GM19193 (cell line): Measurements from ENCODE around the gene DNAJB14.
A peak's percentile ranks its signal among the peaks of the same experiment; 100 is the strongest.

Experiments used
- POLR2A ChIP-seq: IDR thresholded peaks from 4 replicates; pipeline ENCODE4 v1.6.1; 2011; ENCODE audit not compliant: insufficient read depth, insufficient read length; ENCODE audit errors: extremely low read depth

DNAJB14 gene

DNA sequence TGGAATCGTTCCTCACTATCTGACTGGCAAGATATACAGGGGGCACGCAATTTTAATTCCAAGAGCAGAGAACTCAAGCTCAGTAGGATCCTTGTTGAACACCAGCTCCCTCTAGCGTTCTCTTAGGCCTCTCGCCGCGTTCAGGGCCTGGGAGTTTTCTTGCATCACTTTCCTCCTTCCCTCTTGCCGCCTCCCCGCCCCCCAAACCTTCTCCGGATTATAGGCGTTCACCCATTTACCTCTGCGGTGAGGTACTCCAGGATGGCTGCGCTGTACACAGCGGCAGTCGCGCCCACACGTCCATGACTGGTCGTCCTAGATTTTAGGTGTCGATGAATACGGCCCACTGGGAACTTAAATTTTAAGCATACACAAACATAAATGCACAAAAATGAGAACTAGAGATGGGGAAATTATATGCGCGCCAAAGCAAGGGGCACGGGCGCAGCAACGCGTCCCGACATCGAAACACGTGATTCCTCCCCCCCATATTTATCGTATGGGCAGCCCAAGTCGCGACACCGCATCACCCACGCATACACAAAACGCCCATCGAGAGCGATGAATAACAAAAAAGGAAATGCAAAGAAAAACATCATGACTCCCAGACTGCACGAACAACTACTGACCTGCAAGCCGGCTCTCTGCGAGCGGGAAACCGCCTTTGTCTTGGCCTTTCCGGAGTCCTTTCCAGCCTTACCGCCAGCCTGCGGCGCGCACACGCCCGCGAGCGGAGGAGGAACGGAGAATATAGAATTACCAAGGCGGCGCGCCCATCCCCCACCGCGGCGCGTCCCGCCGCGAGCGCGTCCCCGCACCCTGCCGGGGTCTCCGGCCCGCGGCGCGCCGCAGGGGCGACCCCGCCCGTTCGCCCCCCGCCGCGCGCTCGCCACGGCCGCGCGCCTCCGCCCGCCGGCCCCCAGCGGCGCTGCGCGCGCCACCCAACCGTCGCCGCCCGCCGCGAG, 2.9 kb upstream of the DNAJB14 start:
- peak; percentile 43 for TF ChIP-seq POLR2A

DNA sequence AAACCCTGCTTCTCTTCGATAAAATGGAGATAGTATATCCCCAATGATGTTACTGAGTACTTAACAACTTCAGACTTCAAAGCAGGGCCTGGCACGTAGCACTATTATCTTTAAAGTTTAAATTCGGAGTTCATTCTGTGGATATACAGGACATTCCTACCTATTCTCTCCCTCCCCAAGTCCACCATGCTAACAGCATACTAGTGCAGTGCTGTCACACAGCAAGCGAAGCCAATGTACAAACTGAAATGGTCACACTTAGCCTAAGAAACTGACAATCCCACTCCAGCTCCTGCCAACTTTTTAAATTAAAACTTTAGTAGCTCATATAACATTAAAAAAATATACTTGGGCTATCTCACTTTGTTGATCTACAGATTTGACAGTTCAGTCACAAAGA, 1.2 kb upstream of the DNAJB14 start:
- TF ChIP-seq POLR2A = no peak

DNA sequence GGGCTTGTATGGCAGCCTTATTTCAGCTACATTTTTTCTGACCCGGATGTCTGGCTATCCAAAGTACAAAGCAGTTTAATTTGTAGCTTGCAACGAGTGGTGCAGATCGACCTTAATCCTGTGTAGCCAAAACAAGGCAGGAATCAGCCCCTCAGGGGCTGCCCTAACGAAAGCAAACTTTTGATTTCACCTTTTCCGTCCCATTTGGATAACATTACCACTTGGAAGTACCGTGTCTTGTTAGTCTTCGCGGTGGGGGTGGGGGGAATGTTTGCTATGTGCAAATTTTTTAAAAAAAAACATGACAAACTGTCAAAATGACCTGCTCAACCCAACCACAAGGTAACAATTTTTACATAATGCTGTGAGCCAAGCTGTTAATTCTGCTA, 766 bp upstream of the DNAJB14 start:
- TF ChIP-seq POLR2A = no peak

DNA sequence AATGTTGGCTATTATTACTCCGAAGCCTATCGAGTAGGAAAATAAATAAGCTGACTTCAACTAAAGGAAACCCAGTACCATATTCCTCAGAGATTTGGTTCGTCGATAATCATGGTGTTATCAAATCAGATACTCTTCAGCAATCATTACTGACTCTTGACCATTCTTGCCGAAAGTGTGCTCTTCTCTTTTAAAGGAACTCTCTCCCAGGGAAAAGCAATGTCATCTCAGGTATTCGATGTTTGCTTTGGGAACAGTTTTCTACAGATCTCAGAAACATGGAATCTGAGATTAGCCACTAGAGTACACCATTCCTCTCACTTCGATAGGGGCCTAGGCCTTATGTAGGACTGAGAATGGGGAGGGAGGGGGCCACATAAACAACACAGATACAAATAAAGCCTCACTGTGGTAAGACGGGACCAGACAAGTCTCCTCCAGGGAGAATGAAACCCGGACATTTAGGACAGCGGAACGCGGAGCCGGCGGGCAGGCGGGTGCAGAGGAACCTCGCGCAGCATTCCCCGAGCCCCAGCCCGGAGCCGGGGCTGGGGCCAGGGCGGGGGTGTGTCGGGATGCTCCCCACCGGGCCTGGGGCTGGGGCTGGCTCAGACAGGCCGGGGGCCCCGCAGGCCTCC, 581 bp downstream of the DNAJB14 start:
- TF ChIP-seq POLR2A = no peak

DNA sequence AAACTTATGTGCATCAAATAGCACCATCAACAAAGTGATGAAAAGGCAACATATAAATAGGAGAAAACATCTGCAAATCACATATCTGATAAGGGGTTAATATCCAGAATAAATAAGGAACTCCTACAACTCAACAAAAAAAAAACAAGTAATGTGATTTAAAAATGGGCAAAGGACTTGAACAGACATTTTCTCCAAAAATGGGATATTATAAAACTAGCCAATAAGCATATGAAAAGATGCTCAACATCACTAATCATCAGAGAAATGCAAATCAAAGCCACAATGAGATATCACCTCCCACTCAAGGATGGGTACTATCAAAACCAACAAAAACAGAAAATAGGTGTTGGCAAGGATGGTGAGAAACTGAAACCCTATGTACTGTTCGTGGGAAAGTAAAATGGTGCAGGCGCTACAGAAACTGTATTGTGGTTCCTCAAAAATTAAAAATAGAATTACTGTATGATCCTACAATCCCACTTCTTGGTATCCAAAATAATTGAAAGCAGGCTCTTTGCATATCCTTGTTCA, 2.4 kb downstream of the DNAJB14 start:
- no peak for TF ChIP-seq POLR2A

DNA sequence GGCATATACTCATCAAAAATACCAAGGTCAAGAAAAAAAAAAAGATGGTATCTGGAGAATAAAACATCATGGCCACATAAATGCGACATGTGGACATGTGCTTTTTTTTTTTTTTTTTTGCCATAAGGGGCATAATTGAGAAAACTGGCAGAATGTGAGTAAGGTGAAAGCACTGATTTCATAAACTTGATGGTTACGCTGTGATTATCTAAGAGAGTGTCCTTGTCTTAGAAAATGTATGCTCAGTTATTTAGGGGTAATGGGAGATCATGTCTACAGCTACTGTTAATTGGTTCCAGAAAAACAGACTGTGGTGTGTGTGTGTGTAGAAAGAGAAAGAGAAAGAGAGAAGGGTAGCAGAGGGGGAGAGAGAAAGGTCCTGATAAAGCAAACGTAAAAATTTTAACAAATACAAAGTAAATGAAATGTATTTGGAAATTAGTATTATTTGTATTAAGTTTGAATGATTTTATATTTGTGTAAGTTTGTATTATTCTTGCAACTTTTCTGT, 8.1 kb downstream of the DNAJB14 start:
- TF ChIP-seq POLR2A = no peak

DNA sequence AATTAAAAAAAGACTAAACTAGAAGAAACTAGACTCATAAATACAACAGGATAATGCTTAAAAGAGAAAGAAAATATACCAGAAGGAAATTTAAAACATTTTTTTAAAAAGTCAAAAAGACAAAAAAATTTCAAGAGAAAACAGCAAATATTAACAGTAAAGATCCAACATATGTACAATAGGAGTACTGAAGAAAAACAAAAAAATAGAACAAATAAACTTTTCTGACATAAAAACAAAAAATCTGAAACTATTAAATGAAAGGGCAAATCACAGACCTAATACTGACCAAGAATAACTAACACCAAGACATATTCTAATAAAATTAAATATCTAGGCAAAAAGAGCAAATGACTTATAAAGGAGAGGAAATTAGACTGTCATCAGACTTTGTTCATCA, 11.5 kb downstream of the DNAJB14 start:
- TF ChIP-seq POLR2A = no peak

DNA sequence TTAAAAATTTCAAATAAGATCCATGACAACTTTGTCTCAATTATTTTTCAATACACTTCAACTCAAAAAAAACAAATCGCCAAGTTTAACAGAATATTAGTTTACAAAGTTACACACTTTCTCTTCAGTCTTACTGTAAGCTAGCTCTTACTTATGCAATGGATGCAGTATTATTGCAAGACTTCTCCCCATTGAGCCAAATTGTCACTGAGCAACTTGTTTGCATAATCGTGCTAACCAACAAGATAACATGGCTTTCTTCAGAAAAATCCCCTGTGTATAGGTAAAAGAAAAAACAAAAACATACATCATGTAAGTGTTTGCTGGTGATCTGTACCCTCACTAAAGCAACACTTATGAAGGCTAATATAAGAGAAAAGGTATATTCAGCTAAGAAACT, 18.9 kb downstream of the DNAJB14 start:
- no peak for TF ChIP-seq POLR2A

DNA sequence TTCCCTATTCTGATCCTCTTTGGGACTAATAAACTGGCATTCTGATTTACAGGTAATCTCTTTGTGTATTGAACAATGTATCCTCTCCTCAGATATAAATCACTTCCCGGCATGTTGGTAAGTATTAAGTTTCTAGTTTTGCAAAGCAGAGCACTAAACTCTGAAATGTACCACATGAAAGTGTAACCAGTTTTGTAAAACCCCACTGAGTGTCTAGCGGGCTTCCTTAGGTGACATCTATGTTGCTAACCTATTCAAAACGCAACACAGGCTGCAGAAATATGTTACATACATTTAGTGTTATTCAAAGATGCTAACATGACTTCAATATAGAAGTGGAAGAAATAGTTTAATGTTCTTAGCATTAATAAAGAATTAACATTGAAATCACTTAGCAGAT, 25.2 kb downstream of the DNAJB14 start:
- no peak for TF ChIP-seq POLR2A

DNA sequence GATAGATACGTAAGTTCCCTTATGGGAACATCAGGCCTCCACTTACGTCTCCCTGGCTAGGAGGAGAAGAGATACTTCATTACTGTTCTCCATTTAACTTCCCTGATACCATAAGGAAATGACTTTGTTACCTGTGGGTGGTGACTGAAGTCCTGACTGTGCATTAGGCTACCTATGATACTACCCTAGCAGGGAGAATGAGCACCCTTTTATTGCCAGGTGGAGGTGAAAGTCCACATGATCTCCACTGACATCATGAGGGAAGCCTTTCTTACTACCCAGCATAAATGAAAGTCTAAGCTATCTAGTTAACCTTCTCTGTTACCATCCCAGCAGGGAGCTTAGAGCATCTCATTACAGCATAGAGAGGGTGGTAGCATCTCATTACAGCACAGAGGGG, 27.8 kb downstream of the DNAJB14 start:
- TF ChIP-seq POLR2A = no peak

DNA sequence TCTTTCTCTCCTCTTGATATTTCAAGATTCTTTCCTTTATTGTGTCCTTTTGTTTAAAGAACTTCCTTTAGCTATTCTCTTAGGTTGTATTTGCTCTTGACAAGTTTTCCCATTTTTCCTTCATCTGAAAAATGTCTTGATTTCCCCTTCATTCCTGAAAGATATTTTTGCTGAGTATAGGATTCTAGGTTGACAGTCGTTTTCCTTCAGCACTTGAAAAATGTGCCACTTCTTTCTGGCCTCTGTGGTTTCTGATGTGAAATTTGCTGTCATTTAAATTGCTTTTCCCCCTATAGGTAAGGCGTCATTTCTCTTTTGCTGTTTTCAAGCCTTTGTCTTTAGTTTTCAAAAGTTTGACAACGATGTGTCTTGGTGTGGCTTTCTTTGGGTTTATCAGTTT, 28.8 kb downstream of the DNAJB14 start:
- TF ChIP-seq POLR2A = no peak

DNA sequence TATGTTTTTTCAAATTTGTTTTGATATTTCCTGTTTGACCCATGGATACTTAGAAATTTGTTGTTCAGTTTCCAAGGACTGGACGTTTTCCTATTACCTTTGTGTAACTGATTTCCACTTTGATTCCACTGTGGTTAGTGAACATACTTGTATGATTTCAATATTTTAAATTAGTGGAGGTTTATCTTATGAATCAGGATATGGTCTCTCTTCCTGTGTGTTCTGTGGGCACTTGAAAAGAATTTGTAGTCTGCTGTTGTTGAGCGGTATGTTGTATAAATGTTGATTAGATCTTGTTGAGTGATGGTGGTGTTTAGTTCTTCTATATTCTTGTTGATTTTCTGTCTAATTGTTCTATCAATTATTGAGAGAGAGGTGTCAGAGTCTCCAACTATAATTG, 31.0 kb downstream of the DNAJB14 start:
- no peak for TF ChIP-seq POLR2A

DNA sequence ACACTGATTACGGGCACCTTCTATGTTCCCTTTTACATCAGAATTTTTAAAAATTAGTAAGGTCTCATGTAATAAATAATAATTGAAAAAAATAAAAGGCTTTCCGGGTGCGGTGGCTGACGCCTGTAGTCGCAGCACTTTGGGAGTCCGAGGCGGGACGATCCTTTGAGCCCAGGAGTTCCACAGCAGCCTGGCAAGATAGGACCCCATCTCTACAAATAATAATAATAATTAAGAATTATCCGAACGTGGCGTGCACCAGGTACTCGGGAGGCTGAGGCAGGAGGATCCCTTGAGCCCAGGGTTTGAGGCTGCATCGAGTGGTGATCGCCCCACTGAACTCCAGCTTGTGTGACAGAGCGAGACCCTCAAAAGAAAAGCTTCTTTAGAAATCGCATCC, 51.4 kb downstream of the DNAJB14 start:
- TF ChIP-seq POLR2A = no peak

DNA sequence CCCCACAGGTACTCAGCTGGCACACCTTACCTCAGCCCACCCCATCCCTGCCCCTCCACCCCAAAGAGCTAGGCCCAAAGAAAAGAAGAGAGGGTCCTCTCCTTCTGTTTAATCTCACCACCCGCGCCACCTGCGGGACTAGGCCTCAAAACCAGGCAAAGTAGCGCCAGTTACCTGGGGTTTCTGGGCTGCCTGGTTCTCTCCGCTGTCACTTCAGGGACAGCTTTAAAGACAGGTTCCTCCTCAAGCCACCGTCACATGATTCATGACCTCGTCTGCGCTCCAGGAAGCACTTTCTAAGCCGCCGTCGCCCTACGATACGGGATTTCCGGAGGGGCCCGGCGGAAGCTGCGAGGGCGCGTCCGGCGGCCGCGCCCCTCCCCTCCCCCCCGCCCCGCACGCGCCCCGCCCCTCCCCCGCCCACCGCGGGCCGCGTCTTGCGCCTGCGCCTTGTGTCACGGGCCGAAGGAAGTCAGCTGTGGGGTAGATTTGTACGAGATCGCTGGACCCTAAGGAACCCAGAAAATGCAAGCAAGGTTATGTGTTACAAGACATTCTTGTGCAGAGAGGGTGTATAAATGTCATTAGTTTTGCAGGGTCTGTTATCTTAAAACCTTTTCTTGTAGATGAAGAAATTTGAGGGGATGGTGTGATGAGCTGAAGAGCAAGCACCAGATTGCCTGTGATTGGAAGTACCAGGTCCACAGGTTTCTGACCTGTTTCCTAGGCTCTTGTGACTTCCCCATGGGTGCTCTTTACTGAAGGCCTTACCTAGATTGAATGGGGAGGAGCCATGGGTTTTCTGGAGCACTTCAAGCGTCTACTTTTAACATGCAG, 52.0 kb downstream of the DNAJB14 start, which contains the start of gene LAMTOR3:
LAMTOR3 (minus strand) TSS at position 267 of the 837 bp plus-strand sequence. CDS start 464 bp downstream, outside the sequence.
- TF ChIP-seq POLR2A = peak; percentile 73

DNA sequence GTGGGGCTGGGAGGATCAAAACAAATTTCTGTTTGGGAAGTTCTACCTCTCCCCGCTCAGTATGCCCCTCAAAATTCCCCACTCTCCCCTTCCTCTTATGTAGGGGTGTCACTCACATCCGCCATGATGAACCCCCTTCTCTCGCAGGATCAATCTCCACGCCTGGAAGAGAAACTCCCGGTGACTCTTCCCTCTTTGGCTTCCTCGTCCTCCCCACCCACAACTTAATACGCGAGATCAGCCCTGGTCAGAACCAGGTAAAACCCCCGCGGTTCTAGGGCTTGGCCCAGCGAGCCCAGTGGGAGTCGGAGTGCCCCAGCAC, 52.6 kb downstream of the DNAJB14 start:
- no peak for TF ChIP-seq POLR2A
